22Rv1 (cell line): ENCODE results near the gene AGAP1.

ENCODE experiments used
- H3K27ac ChIP-seq: fragments of 450-650 bp; 2 replicates; pipeline ENCODE4 v1.5.1; 2017
- ZFX ChIP-seq: fragments of 450-650 bp; IDR thresholded peaks from 2 replicates; pipeline ENCODE4 v1.6.1; 2017; ENCODE audit warnings: antibody characterized with exemption, borderline replicate concordance
- TF ChIP-seq, protein P1 (sequence below): fragments of 450-650 bp; IDR thresholded peaks from 2 replicates; pipeline ENCODE4 v1.5.1; 2017; ENCODE audit warnings: mild to moderate bottlenecking

The AGAP1 gene

DNA sequence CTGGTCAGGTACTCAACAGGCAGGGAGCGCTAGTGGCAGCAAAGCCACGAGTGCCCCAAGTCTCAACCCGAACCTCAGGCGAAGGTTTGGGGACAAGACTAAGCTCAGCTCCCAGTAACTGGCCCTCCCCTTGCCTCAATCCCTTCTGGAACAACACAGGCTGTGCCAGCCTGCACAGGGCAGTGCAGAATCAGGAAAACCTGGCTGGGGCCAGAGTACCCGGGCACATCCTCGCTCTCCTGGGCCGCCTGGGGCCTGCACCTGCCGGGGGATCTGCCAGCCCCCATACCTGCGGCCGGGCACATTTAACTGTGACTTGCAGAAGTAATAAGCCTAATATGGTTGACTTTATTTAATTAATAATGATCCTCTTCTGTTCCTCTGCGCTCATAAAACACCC is 613.7 kb downstream of the AGAP1 start:
- no peak overlapping the region for H3K27ac ChIP-seq
- TF ChIP-seq ZFX: no peak
- TF ChIP-seq, protein P1, sequence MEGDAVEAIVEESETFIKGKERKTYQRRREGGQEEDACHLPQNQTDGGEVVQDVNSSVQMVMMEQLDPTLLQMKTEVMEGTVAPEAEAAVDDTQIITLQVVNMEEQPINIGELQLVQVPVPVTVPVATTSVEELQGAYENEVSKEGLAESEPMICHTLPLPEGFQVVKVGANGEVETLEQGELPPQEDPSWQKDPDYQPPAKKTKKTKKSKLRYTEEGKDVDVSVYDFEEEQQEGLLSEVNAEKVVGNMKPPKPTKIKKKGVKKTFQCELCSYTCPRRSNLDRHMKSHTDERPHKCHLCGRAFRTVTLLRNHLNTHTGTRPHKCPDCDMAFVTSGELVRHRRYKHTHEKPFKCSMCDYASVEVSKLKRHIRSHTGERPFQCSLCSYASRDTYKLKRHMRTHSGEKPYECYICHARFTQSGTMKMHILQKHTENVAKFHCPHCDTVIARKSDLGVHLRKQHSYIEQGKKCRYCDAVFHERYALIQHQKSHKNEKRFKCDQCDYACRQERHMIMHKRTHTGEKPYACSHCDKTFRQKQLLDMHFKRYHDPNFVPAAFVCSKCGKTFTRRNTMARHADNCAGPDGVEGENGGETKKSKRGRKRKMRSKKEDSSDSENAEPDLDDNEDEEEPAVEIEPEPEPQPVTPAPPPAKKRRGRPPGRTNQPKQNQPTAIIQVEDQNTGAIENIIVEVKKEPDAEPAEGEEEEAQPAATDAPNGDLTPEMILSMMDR: no peak

GRCh38 chr2:236107942-236108625 is 614.2 kb downstream of the AGAP1 start:
- no peak for TF ChIP-seq ZFX
- TF ChIP-seq, protein P1: no peak
- H3K27ac ChIP-seq: no peak overlapping the region

DNA sequence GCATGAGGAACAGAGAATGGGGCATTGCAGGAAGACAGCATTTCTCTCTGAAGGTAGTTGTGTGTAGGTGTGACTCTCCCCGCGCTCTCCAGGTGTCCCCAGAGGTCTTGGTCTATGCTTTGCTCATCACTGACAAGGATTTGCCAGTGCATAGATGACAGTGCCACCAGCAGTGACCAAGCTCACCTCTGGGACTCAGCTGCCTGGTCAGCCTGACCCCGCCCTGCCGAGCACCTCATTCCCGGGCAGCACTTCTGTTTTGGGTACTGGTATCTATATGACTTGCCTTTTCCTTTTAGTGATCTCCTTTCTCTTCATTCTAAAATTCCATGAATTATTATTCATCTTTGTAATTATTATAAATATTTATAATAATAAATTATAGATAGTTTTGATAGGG is 615.2 kb downstream of the AGAP1 start:
- no peak overlapping the region for H3K27ac ChIP-seq
- TF ChIP-seq ZFX: no peak
- TF ChIP-seq, protein P1: no peak

DNA sequence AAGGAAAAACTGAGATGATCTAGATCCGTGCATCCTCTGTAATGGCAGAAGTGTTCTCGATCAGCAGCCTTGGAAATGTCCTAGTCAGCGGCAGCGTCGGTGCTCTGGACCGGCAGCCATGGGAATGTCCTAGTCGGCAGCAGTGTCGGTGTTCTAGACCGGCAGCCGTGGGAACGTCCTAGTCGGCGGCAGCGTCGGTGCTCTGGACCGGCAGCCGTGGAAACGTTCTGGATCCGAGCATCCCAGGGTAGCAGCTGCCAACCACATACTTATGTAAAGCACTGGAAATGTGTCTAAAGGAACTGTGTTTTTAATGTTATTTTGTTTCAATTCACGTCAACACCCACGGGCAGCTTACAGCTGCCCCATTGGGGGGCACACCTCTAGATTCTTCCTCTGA is 615.6 kb downstream of the AGAP1 start:
- H3K27ac ChIP-seq: no peak overlapping the region
- TF ChIP-seq, protein P1: no peak

DNA sequence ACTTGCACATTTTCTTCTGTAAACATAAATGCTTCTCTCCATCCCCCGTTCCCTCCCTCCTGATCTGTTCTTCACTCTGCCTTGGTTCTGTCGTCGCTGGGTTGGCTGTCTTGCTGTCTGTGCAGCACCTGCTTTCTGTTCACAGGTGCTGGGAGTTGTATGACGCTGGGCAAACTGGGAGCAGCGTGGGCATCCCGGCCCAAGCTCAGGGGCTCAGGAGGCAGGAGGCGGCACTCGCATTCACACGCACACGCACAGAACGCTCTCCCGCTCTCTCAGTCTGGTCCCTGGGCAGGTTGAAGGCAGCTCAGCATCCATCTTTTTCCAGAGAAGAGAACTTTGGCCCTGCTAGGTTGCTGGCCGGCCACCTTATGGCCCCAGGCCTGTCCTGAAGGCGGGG is 618.6 kb downstream of the AGAP1 start:
- TF ChIP-seq, protein P1: no peak
- TF ChIP-seq ZFX: no peak
- H3K27ac ChIP-seq: no peak overlapping the region

GRCh38 chr2:236113425-236113824 is 619.6 kb downstream of the AGAP1 start:
- TF ChIP-seq, protein P1: no peak
- TF ChIP-seq ZFX: no peak
- H3K27ac ChIP-seq: no peak overlapping the region

- H3K27ac ChIP-seq: no peak overlapping the region
- TF ChIP-seq, protein P1: no peak
- TF ChIP-seq ZFX: no peak
These were observed 620.1 kb downstream of the AGAP1 start for GRCh38 chr2:236113948-236114347.
